GM23338 (cell line): ENCODE measurements around the gene AGPAT4. TPM values are rescaled to one million over a fixed set of nuclear protein-coding genes. Genes with fewer than 3 reads are reported as not detected.

Source experiments
- ATAC-seq: fragments of 200-7000 bp; cut with Tn5 transposase; 3 replicates; pipeline ENCODE4 v1.9.1; 2020
- DNase-seq: peaks from one replicate; pipeline ENCODE4 v3.0.0-alpha.2; 2015; ENCODE audit warnings: low spot score
- H2AFZ ChIP-seq: fragments of 200-600 bp; sonication (generic); 2 replicates; pipeline ENCODE4 v1.8.0; 2016; ENCODE audit warnings: antibody characterized with exemption, mild to moderate bottlenecking, moderate library complexity
- H3F3A ChIP-seq: fragments of 200-600 bp; sonication (generic); replicated peaks from 2 replicates; pipeline ENCODE4 v1.8.0; 2017; ENCODE audit warnings: antibody characterized with exemption, mixed run types, low read depth
- H3K27ac ChIP-seq: fragments of 200-600 bp; sonication (generic); 2 replicates; pipeline ENCODE4 v1.6.1; 2016; ENCODE audit warnings: low read depth
- H3K27me3 ChIP-seq: fragments of 200-600 bp; sonication (generic); 2 replicates; pipeline ENCODE4 v1.8.0; 2016; ENCODE audit warnings: mild to moderate bottlenecking, mixed run types, moderate library complexity; ENCODE audit not compliant: insufficient read depth
- H3K36me3 ChIP-seq: fragments of 200-600 bp; sonication (generic); 2 replicates; pipeline ENCODE4 v1.8.0; 2016; ENCODE audit warnings: mild to moderate bottlenecking; ENCODE audit not compliant: insufficient read depth
- H3K4me1 ChIP-seq: fragments of 200-600 bp; sonication (generic); 2 replicates; pipeline ENCODE4 v1.8.0; 2016; ENCODE audit warnings: mild to moderate bottlenecking, moderate library complexity; ENCODE audit not compliant: insufficient read depth
- H3K4me2 ChIP-seq: fragments of 200-600 bp; sonication (generic); 2 replicates; pipeline ENCODE4 v1.7.1; 2017; ENCODE audit warnings: mixed run types
- H3K4me3 ChIP-seq: fragments of 200-600 bp; sonication (generic); 2 replicates; pipeline ENCODE4 v1.6.1; 2016; ENCODE audit warnings: mixed run types
- H3K79me2 ChIP-seq: fragments of 200-600 bp; sonication (generic); replicated peaks from 2 replicates; pipeline ENCODE4 v1.8.0; 2017; ENCODE audit warnings: mild to moderate bottlenecking; ENCODE audit not compliant: insufficient read depth
- H3K9me2 ChIP-seq: fragments of 200-600 bp; sonication (generic); 2 replicates; pipeline ENCODE4 v1.8.0; 2017; ENCODE audit not compliant: insufficient read depth
- H4K20me1 ChIP-seq: fragments of 200-600 bp; sonication (generic); replicated peaks from 2 replicates; pipeline ENCODE4 v1.8.0; 2017; ENCODE audit warnings: mild to moderate bottlenecking; ENCODE audit not compliant: insufficient read depth
- H3K27ac Mint-ChIP-seq: 2 replicates; pipeline ENCODE4 v1.8.0; 2020; ENCODE audit warnings: inconsistent platforms, mild to moderate bottlenecking, moderate library complexity, mixed read lengths
- H3K27me3 Mint-ChIP-seq: 3 replicates; pipeline ENCODE4 v1.8.0; 2022; ENCODE audit warnings: low read depth, mild to moderate bottlenecking, moderate library complexity, mixed read lengths, inconsistent platforms; ENCODE audit not compliant: insufficient read depth, poor library complexity
- H3K36me3 Mint-ChIP-seq: 3 replicates; pipeline ENCODE4 v1.8.0; 2021; ENCODE audit warnings: low read depth, mild to moderate bottlenecking, inconsistent platforms, moderate library complexity, mixed read lengths
- H3K4me1 Mint-ChIP-seq: 3 replicates; pipeline ENCODE4 v1.8.0; 2020; ENCODE audit warnings: mild to moderate bottlenecking, inconsistent platforms, mixed read lengths
- H3K4me3 Mint-ChIP-seq: 3 replicates; pipeline ENCODE4 v1.8.0; 2021; ENCODE audit warnings: moderate library complexity, mild to moderate bottlenecking, inconsistent platforms, mixed read lengths
- H3K9me3 Mint-ChIP-seq: 3 replicates; pipeline ENCODE4 v1.8.0; 2020; ENCODE audit warnings: moderate library complexity, mild to moderate bottlenecking, inconsistent platforms, mixed read lengths
- CREB1 ChIP-seq: fragments of 250-450 bp; sonication (Bioruptor Pico); IDR thresholded peaks from 2 replicates; pipeline ENCODE4 v1.5.0; 2020; ENCODE audit warnings: low read depth, mild to moderate bottlenecking, moderate library complexity
- EZH2 ChIP-seq: fragments of 200-600 bp; sonication (generic); IDR thresholded peaks from one replicate; pipeline ENCODE4 v1.8.0; 2017; ENCODE audit warnings: antibody characterized with exemption, mild to moderate bottlenecking, low read depth; ENCODE audit not compliant: unreplicated experiment
- EZH2phosphoT487 ChIP-seq: fragments of 200-600 bp; sonication (generic); IDR thresholded peaks from one replicate; pipeline ENCODE4 v1.8.1; 2018; ENCODE audit warnings: antibody characterized with exemption; ENCODE audit not compliant: unreplicated experiment
- JUNB ChIP-seq: IDR thresholded peaks from one replicate; pipeline ENCODE4 v1.6.1; 2016; ENCODE audit warnings: antibody characterized with exemption; ENCODE audit not compliant: unreplicated experiment
- NANOG ChIP-seq: IDR thresholded peaks from 2 replicates; pipeline ENCODE4 v1.6.1; 2016; ENCODE audit warnings: antibody characterized with exemption, borderline replicate concordance
- POLR2AphosphoS5 ChIP-seq: IDR thresholded peaks from 2 replicates; pipeline ENCODE4 v1.6.1; 2016; ENCODE audit warnings: antibody characterized with exemption, low read depth
- REST ChIP-seq: IDR thresholded peaks from one replicate; pipeline ENCODE4 v1.6.1; 2018; ENCODE audit warnings: antibody characterized with exemption; ENCODE audit not compliant: unreplicated experiment
- STAT1 ChIP-seq: IDR thresholded peaks from one replicate; pipeline ENCODE4 v1.6.1; 2016; ENCODE audit warnings: antibody characterized with exemption; ENCODE audit not compliant: unreplicated experiment
- ZNF114 ChIP-seq: fragments of 250-450 bp; sonication (Bioruptor Pico); IDR thresholded peaks from 2 replicates; pipeline ENCODE4 v1.5.0; 2020; ENCODE audit warnings: mild to moderate bottlenecking, moderate library complexity
- ZNF331 ChIP-seq: fragments of 250-450 bp; sonication (Bioruptor Pico); IDR thresholded peaks from 2 replicates; pipeline ENCODE4 v1.5.0; 2020; ENCODE audit warnings: low read depth, mild to moderate bottlenecking, moderate library complexity
- polyA plus RNA-seq: library from polyadenylated mRNA; unstranded; fragments of >200 nt; fragmentation: Nextera tagmentation; extraction: Ambion mirVana; gene quantifications from 2 replicates; pipeline ENCODE4 v1.2.1, GENCODE V29; 2016
- total RNA-seq: library from RNA; depleted of rRNA; stranded (reverse); fragments of >200 nt; shearing (Covaris generic); gene quantifications from 2 replicates; pipeline ENCODE4 v1.2.3, GENCODE V29; 2014
- TF ChIP-seq, protein P1 (sequence below): fragments of 250-450 bp; sonication (Bioruptor Pico); IDR thresholded peaks from 2 replicates; pipeline ENCODE4 v1.5.0; 2020; ENCODE audit warnings: mild to moderate bottlenecking, moderate library complexity
- TF ChIP-seq, protein P2 (sequence below): IDR thresholded peaks from 2 replicates; pipeline ENCODE4 v1.6.1; 2016; ENCODE audit warnings: antibody characterized with exemption
- TF ChIP-seq, protein P3 (sequence below), 2 experiments: fragments of 200-600 bp in 1 of 2; sonication (generic) in 1 of 2; conservative IDR thresholded peaks; 2 replicates each; pipeline versions ENCODE4 v1.5.1 to v1.6.1; 2016 to 2017; ENCODE audit warnings: antibody characterized with exemption in 2 of 2, low read depth in 2 of 2, mild to moderate bottlenecking in 2 of 2, moderate library complexity in 1 of 2

The AGPAT4 gene
- total and polyA plus RNA-seq, 2 experiments from 2014 or later = 8.9 to 19.3 TPM

- Mint-ChIP-seq H3K9me3 (no peaks in the 10 kb centered on the region), H3K36me3 (peaks cover 5% of the 10 kb centered on the region; the same call in 1 of the 3 replicates), H3K27ac (no peak overlapping the region), H3K4me1 (peaks cover 24% of the 10 kb centered on the region), H3K27me3 (no peaks in the 10 kb centered on the region), H3K4me3 (peak overlapping the region; percentile 86; the same call in 1 of the 3 replicates)
- no peaks in the 10 kb centered on the region for H3K27me3 ChIP-seq
- H3K4me1 ChIP-seq = peaks cover 18% of the 10 kb centered on the region
- no peak for ATAC-seq
- no peaks in the 10 kb centered on the region for H3K9me2 ChIP-seq
- no peaks in the 10 kb centered on the region for H3K36me3 ChIP-seq
- peak overlapping the region; percentile 58; the same call in 1 of the 2 replicates for H3K4me3 ChIP-seq
- no peak overlapping the region for H3K27ac ChIP-seq
- DNase-seq = no peak
- H3K79me2 ChIP-seq = peaks cover 34% of the 10 kb centered on the region
- peaks cover 7% of the 10 kb centered on the region; the same call in 1 of the 2 replicates for H4K20me1 ChIP-seq
- no peaks in the 10 kb centered on the region for H3F3A ChIP-seq
- H2AFZ ChIP-seq = peak overlapping the region; percentile 78
- peak overlapping the region; percentile 73 for H3K4me2 ChIP-seq
- TF ChIP-seq, protein P1, sequence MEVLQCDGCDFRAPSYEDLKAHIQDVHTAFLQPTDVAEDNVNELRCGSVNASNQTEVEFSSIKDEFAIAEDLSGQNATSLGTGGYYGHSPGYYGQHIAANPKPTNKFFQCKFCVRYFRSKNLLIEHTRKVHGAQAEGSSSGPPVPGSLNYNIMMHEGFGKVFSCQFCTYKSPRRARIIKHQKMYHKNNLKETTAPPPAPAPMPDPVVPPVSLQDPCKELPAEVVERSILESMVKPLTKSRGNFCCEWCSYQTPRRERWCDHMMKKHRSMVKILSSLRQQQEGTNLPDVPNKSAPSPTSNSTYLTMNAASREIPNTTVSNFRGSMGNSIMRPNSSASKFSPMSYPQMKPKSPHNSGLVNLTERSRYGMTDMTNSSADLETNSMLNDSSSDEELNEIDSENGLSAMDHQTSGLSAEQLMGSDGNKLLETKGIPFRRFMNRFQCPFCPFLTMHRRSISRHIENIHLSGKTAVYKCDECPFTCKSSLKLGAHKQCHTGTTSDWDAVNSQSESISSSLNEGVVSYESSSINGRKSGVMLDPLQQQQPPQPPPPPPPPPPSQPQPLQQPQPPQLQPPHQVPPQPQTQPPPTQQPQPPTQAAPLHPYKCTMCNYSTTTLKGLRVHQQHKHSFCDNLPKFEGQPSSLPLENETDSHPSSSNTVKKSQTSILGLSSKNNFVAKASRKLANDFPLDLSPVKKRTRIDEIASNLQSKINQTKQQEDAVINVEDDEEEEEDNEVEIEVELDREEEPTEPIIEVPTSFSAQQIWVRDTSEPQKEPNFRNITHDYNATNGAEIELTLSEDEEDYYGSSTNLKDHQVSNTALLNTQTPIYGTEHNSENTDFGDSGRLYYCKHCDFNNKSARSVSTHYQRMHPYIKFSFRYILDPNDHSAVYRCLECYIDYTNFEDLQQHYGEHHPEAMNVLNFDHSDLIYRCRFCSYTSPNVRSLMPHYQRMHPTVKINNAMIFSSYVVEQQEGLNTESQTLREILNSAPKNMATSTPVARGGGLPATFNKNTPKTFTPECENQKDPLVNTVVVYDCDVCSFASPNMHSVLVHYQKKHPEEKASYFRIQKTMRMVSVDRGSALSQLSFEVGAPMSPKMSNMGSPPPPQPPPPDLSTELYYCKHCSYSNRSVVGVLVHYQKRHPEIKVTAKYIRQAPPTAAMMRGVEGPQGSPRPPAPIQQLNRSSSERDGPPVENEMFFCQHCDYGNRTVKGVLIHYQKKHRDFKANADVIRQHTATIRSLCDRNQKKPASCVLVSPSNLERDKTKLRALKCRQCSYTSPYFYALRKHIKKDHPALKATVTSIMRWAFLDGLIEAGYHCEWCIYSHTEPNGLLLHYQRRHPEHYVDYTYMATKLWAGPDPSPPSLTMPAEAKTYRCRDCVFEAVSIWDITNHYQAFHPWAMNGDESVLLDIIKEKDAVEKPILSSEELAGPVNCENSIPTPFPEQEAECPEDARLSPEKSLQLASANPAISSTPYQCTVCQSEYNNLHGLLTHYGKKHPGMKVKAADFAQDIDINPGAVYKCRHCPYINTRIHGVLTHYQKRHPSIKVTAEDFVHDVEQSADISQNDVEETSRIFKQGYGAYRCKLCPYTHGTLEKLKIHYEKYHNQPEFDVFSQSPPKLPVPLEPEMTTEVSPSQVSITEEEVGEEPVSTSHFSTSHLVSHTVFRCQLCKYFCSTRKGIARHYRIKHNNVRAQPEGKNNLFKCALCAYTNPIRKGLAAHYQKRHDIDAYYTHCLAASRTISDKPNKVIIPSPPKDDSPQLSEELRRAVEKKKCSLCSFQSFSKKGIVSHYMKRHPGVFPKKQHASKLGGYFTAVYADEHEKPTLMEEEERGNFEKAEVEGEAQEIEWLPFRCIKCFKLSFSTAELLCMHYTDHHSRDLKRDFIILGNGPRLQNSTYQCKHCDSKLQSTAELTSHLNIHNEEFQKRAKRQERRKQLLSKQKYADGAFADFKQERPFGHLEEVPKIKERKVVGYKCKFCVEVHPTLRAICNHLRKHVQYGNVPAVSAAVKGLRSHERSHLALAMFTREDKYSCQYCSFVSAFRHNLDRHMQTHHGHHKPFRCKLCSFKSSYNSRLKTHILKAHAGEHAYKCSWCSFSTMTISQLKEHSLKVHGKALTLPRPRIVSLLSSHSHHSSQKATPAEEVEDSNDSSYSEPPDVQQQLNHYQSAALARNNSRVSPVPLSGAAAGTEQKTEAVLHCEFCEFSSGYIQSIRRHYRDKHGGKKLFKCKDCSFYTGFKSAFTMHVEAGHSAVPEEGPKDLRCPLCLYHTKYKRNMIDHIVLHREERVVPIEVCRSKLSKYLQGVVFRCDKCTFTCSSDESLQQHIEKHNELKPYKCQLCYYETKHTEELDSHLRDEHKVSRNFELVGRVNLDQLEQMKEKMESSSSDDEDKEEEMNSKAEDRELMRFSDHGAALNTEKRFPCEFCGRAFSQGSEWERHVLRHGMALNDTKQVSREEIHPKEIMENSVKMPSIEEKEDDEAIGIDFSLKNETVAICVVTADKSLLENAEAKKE (CRISPR knock-in tag) = no peak
- no peak for TF ChIP-seq STAT1
- TF ChIP-seq EZH2phosphoT487 = no peak
- no peak for TF ChIP-seq ZNF114 (CRISPR knock-in tag)
- TF ChIP-seq REST = no peak
- no peak for TF ChIP-seq JUNB
- TF ChIP-seq POLR2AphosphoS5 = no peak
- TF ChIP-seq, protein P2, sequence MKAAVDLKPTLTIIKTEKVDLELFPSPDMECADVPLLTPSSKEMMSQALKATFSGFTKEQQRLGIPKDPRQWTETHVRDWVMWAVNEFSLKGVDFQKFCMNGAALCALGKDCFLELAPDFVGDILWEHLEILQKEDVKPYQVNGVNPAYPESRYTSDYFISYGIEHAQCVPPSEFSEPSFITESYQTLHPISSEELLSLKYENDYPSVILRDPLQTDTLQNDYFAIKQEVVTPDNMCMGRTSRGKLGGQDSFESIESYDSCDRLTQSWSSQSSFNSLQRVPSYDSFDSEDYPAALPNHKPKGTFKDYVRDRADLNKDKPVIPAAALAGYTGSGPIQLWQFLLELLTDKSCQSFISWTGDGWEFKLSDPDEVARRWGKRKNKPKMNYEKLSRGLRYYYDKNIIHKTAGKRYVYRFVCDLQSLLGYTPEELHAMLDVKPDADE = no peak
- no peak for TF ChIP-seq NANOG
- TF ChIP-seq, protein P3, sequence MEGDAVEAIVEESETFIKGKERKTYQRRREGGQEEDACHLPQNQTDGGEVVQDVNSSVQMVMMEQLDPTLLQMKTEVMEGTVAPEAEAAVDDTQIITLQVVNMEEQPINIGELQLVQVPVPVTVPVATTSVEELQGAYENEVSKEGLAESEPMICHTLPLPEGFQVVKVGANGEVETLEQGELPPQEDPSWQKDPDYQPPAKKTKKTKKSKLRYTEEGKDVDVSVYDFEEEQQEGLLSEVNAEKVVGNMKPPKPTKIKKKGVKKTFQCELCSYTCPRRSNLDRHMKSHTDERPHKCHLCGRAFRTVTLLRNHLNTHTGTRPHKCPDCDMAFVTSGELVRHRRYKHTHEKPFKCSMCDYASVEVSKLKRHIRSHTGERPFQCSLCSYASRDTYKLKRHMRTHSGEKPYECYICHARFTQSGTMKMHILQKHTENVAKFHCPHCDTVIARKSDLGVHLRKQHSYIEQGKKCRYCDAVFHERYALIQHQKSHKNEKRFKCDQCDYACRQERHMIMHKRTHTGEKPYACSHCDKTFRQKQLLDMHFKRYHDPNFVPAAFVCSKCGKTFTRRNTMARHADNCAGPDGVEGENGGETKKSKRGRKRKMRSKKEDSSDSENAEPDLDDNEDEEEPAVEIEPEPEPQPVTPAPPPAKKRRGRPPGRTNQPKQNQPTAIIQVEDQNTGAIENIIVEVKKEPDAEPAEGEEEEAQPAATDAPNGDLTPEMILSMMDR (conservative IDR thresholded peaks at IDR 0.05; ENCODE audit: low read depth in 2 of 2) = no peak
- TF ChIP-seq EZH2 = no peak
- TF ChIP-seq CREB1 = no peak
- TF ChIP-seq ZNF331 (CRISPR knock-in tag) = no peak
Observed at GRCh38 chr6:161274898-161275297, 1.0 kb upstream of the AGPAT4 start.
